H9 (cell line): ENCODE data around the gene CDC5L. TPM values are rescaled to one million over a fixed set of nuclear protein-coding genes. Genes with fewer than 3 reads are reported as not detected.

Experiments
- DNase-seq: peaks from one replicate; pipeline ENCODE4 v3.0.0-alpha.2; 2017
- H2AFZ ChIP-seq: one replicate; pipeline ENCODE4 v1.6.1; 2013; ENCODE audit warnings: mild to moderate bottlenecking, low read length, control low read depth, moderate library complexity
- H2AK5ac ChIP-seq: 2 replicates; pipeline ENCODE4 v1.6.1; 2013; ENCODE audit warnings: low read length, control low read depth, mixed read lengths; ENCODE audit not compliant: insufficient read length
- H2BK120ac ChIP-seq: one replicate; pipeline ENCODE4 v1.6.1; 2013; ENCODE audit warnings: low read depth, mild to moderate bottlenecking, low read length, control low read depth, inconsistent platforms; ENCODE audit not compliant: poor library complexity, severe bottlenecking
- H2BK12ac ChIP-seq: 2 replicates; pipeline ENCODE4 v1.6.1; 2013; ENCODE audit warnings: low read length, control low read depth, mixed read lengths, low read depth; ENCODE audit not compliant: insufficient read length
- H2BK15ac ChIP-seq: 2 replicates; pipeline ENCODE4 v1.6.1; 2013; ENCODE audit warnings: low read depth, low read length, control low read depth
- H2BK20ac ChIP-seq: one replicate; pipeline ENCODE4 v1.6.1; 2013; ENCODE audit warnings: low read depth, mild to moderate bottlenecking, low read length, control low read depth, inconsistent platforms; ENCODE audit not compliant: poor library complexity, severe bottlenecking
- H2BK5ac ChIP-seq: 2 replicates; pipeline ENCODE4 v1.6.1; 2013; ENCODE audit warnings: low read length, control low read depth, mixed read lengths; ENCODE audit not compliant: insufficient read length
- H3K14ac ChIP-seq: 2 replicates; pipeline ENCODE4 v1.6.1; 2013; ENCODE audit warnings: low read length, control low read depth; ENCODE audit not compliant: insufficient read depth
- H3K18ac ChIP-seq: 2 replicates; pipeline ENCODE4 v1.6.1; 2013; ENCODE audit warnings: low read depth, mild to moderate bottlenecking, mixed read lengths, low read length, control low read depth; ENCODE audit not compliant: insufficient read length
- H3K23ac ChIP-seq: 2 replicates; pipeline ENCODE4 v1.6.1; 2013; ENCODE audit warnings: low read length, control low read depth, mixed read lengths, low read depth; ENCODE audit not compliant: insufficient read length
- H3K23me2 ChIP-seq: 2 replicates; pipeline ENCODE4 v1.6.1; 2013; ENCODE audit warnings: low read depth, mild to moderate bottlenecking, mixed read lengths, low read length, control low read depth; ENCODE audit not compliant: insufficient read length, poor library complexity, severe bottlenecking
- H3K27ac ChIP-seq: 2 replicates; pipeline ENCODE4 v1.5.1; 2013; ENCODE audit warnings: low read length, control low read depth, mixed read lengths, low read depth; ENCODE audit not compliant: insufficient read length
- H3K27me3 ChIP-seq: 2 replicates; pipeline ENCODE4 v1.6.1; 2013; ENCODE audit warnings: low read length, control low read depth, inconsistent platforms; ENCODE audit not compliant: insufficient read depth
- H3K4ac ChIP-seq: 2 replicates; pipeline ENCODE4 v1.6.1; 2013; ENCODE audit warnings: low read depth, mild to moderate bottlenecking, control low read depth, inconsistent platforms, low read length, moderate library complexity
- H3K4me1 ChIP-seq: 2 replicates; pipeline ENCODE4 v1.6.1; 2013; ENCODE audit warnings: low read length, control low read depth, inconsistent platforms; ENCODE audit not compliant: insufficient read depth
- H3K4me2 ChIP-seq: 2 replicates; pipeline ENCODE4 v1.6.1; 2013; ENCODE audit warnings: low read length, control low read depth, mixed read lengths; ENCODE audit not compliant: insufficient read length, insufficient read depth
- H3K56ac ChIP-seq: 2 replicates; pipeline ENCODE4 v1.6.1; 2013; ENCODE audit warnings: low read depth, mild to moderate bottlenecking, mixed read lengths, low read length, control low read depth; ENCODE audit not compliant: insufficient read length
- H3K79me1 ChIP-seq: 2 replicates; pipeline ENCODE4 v1.6.1; 2013; ENCODE audit warnings: low read depth, mild to moderate bottlenecking, moderate library complexity, low read length, control low read depth, inconsistent platforms; ENCODE audit not compliant: insufficient read depth, poor library complexity, severe bottlenecking
- H3K79me2 ChIP-seq: 2 replicates; pipeline ENCODE4 v1.6.1; 2013; ENCODE audit warnings: low read length, control low read depth, inconsistent platforms; ENCODE audit not compliant: insufficient read depth
- H3K9ac ChIP-seq: 2 replicates; pipeline ENCODE4 v1.6.1; 2013; ENCODE audit warnings: low read length, control low read depth, mixed read lengths; ENCODE audit not compliant: insufficient read length; ENCODE audit errors: extremely low read depth
- H3K9me3 ChIP-seq: one replicate; pipeline ENCODE4 v1.6.1; 2013; ENCODE audit warnings: low read depth, low read length, inconsistent platforms; ENCODE audit not compliant: control insufficient read depth
- H3T11ph ChIP-seq: one replicate; pipeline ENCODE4 v1.6.1; 2013; ENCODE audit warnings: mild to moderate bottlenecking, low read length, control low read depth, inconsistent platforms
- H4K20me1 ChIP-seq: one replicate; pipeline ENCODE4 v1.6.1; 2013; ENCODE audit not compliant: control insufficient read depth, insufficient read length, insufficient read depth
- H4K5ac ChIP-seq: 2 replicates; pipeline ENCODE4 v1.6.1; 2013; ENCODE audit warnings: low read depth, mild to moderate bottlenecking, mixed read lengths, low read length, control low read depth; ENCODE audit not compliant: insufficient read length
- H4K8ac ChIP-seq: replicated peaks from 2 replicates; pipeline ENCODE4 v1.6.1; 2013; ENCODE audit warnings: low read length, control low read depth, mixed read lengths, low read depth; ENCODE audit not compliant: insufficient read length
- H4K91ac ChIP-seq: 2 replicates; pipeline ENCODE4 v1.6.1; 2013; ENCODE audit warnings: low read depth, mild to moderate bottlenecking, moderate library complexity, mixed read lengths, low read length, control low read depth; ENCODE audit not compliant: insufficient read length
- H3K27ac Mint-ChIP-seq, 3 experiments: 2 replicates in 2 of 3; 3 replicates in 1 of 3; pipeline ENCODE4 v1.8.0; 2020 to 2021; ENCODE audit warnings: mixed read lengths in 3 of 3, mild to moderate bottlenecking in 1 of 3, moderate library complexity in 1 of 3
- H3K27me3 Mint-ChIP-seq: 2 replicates; pipeline ENCODE4 v1.8.0; 2021; ENCODE audit warnings: low read depth, mild to moderate bottlenecking, moderate library complexity, mixed read lengths
- H3K36me3 Mint-ChIP-seq, 3 experiments: 2 replicates in 2 of 3; 3 replicates in 1 of 3; pipeline ENCODE4 v1.8.0; 2020 to 2021; ENCODE audit warnings: low read depth in 3 of 3, mixed read lengths in 3 of 3; ENCODE audit not compliant: insufficient read depth in 1 of 3
- H3K4me1 Mint-ChIP-seq, 2 experiments: 2 replicates each; pipeline ENCODE4 v1.8.0; 2020; ENCODE audit warnings: mixed read lengths in 2 of 2
- H3K4me3 Mint-ChIP-seq, 2 experiments: 2 replicates in 1 of 2; 3 replicates in 1 of 2; pipeline ENCODE4 v1.8.0; 2020 to 2021; ENCODE audit warnings: mild to moderate bottlenecking in 2 of 2, mixed read lengths in 2 of 2, moderate library complexity in 1 of 2
- H3K9me3 Mint-ChIP-seq, 2 experiments: 2 replicates in 1 of 2; 3 replicates in 1 of 2; pipeline ENCODE4 v1.8.0; 2020; ENCODE audit warnings: mild to moderate bottlenecking in 2 of 2, mixed read lengths in 2 of 2, moderate library complexity in 1 of 2
- WGBS: extraction: QIAGEN DNeasy Blood & Tissue Kit; methylation state at CpG from one replicate; pipeline ENCODE4 v1.1.7; 2013; ENCODE audit warnings: missing lambda C conversion rate, low lambda C conversion rate, mixed read lengths; ENCODE audit not compliant: insufficient read length; ENCODE audit errors: extremely low coverage; 5-methylcytosine and 5-hydroxymethylcytosine counted together
- total RNA-seq: library from RNA; stranded (reverse); gene quantifications from 2 replicates; pipeline ENCODE4 v1.2.1, GENCODE V29; 2021
- TF ChIP-seq, protein P1 (sequence below): fragments of 200-600 bp; sonication (generic); conservative IDR thresholded peaks from 3 replicates; pipeline ENCODE4 v1.8.0; 2021; ENCODE audit warnings: antibody characterized with exemption, mild to moderate bottlenecking

Gene CDC5L
- total RNA-seq, 1 experiment from 2014 or later, result 34.3 TPM

DNA sequence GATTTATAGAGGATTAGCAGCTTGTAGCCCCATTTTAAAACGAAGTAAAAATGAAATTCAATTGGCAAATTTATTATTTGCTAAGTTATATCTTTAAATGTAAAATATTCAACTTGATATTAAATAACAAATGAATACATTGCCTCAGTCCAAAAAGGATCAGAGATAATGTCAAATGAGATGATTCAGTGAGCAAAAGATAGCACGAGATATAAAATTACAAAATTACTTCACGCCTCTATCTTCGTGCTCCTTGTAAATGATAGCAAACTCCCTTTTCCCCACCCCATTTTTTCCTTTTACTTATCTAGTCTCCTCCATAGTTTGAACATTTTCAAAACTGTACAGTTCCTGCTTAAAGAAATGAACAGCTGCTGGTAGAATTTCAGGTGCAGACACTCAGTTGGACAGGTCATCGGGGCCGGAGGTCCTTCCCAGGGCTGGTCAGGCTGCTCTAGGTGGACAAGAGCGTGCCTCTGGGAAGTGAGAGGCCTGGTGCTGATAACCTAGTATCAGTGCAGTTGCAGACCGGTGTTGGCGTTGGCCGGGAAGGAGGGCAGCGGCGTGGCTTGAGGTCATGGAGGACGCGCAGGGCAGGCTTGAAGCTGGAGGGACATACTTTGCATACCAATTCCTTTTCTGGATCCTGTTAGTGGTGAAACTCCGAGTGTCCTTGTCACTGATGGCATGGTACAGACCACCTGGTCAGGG lies 83.9 kb downstream of the CDC5L start:
- H3K9ac ChIP-seq, result no peak overlapping the region
- no peaks in the 10 kb centered on the region for H3K27me3 ChIP-seq
- no peaks in the 10 kb centered on the region for H3K79me2 ChIP-seq
- H3K23me2 ChIP-seq, result no peaks in the 10 kb centered on the region
- TF ChIP-seq, protein P1, sequence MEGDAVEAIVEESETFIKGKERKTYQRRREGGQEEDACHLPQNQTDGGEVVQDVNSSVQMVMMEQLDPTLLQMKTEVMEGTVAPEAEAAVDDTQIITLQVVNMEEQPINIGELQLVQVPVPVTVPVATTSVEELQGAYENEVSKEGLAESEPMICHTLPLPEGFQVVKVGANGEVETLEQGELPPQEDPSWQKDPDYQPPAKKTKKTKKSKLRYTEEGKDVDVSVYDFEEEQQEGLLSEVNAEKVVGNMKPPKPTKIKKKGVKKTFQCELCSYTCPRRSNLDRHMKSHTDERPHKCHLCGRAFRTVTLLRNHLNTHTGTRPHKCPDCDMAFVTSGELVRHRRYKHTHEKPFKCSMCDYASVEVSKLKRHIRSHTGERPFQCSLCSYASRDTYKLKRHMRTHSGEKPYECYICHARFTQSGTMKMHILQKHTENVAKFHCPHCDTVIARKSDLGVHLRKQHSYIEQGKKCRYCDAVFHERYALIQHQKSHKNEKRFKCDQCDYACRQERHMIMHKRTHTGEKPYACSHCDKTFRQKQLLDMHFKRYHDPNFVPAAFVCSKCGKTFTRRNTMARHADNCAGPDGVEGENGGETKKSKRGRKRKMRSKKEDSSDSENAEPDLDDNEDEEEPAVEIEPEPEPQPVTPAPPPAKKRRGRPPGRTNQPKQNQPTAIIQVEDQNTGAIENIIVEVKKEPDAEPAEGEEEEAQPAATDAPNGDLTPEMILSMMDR, result no peak
- no peak for DNase-seq
- H3K4me2 ChIP-seq, result no peak overlapping the region
- no peak overlapping the region for H2BK15ac ChIP-seq
- peak overlapping the region in 1 of 3 experiments; percentile 5; a peak in 2 of 7 replicates for H3K27ac Mint-ChIP-seq
- no peak overlapping the region for H3K18ac ChIP-seq
- H3T11ph ChIP-seq, result no peak overlapping the region
- H2BK120ac ChIP-seq, result no peak overlapping the region
- no peaks in the 10 kb centered on the region for H3K9me3 ChIP-seq
- H3K4me1 Mint-ChIP-seq, result peaks cover 22 to 32% of the 10 kb centered on the region in 2 experiments
- no peaks in the 10 kb centered on the region for H4K20me1 ChIP-seq
- H3K27ac ChIP-seq, result no peak overlapping the region
- H4K5ac ChIP-seq, result no peak overlapping the region
- WGBS, result no CpG with 5 or more reads among the region's 15 CpGs
- no peak overlapping the region for H2BK12ac ChIP-seq
- H3K9me3 Mint-ChIP-seq, result no peaks in the 10 kb centered on the region
- H3K27me3 Mint-ChIP-seq, result peaks cover 4% of the 10 kb centered on the region; the same call in 1 of the 2 replicates
- no peak overlapping the region for H2BK5ac ChIP-seq
- no peak overlapping the region for H3K14ac ChIP-seq
- H3K4me3 Mint-ChIP-seq, result no peak overlapping the region
- no peak overlapping the region for H2AK5ac ChIP-seq
- H4K91ac ChIP-seq, result no peak overlapping the region
- no peak overlapping the region for H3K56ac ChIP-seq
- no peaks in the 10 kb centered on the region for H3K79me1 ChIP-seq
- no peak overlapping the region for H3K23ac ChIP-seq
- H2BK20ac ChIP-seq, result no peak overlapping the region
- no peak overlapping the region for H4K8ac ChIP-seq
- H3K4me1 ChIP-seq, result peaks cover 4% of the 10 kb centered on the region; the same call in 1 of the 2 replicates
- H2AFZ ChIP-seq, result no peak overlapping the region
- H3K36me3 Mint-ChIP-seq, result no peaks in the 10 kb centered on the region
- H3K4ac ChIP-seq, result no peak overlapping the region
